Suppressor macrophage treated with lipopolysaccharide for 4 hours (primary cell): ENCODE measurements around the gene CYP2A7.
"Not testable (repeated sequence)": the region's sequence is repeated elsewhere in the genome, so short reads cannot be mapped to it uniquely, and the experiment has no call there.

Experiments used
- DNase-seq: peaks from one replicate; pipeline ENCODE4 v3.0.0-alpha.2; 2020

CYP2A7 gene

GRCh38 chr19:40838477-40838876 is 43.6 kb downstream of the CYP2A7 start:
- not testable (repeated sequence) for DNase-seq

- no peak for DNase-seq
Measured at GRCh38 chr19:40836754-40837429, 45.1 kb downstream of the CYP2A7 start.

GRCh38 chr19:40833728-40834533 is 48.1 kb downstream of the CYP2A7 start:
- DNase-seq, result not testable (repeated sequence)

- DNase-seq, result not testable (repeated sequence)
Measured at GRCh38 chr19:40832431-40832790, 49.6 kb downstream of the CYP2A7 start.

- peak; percentile 80 for DNase-seq
Measured at GRCh38 chr19:40831502-40832430, 50.3 kb downstream of the CYP2A7 start.

- DNase-seq, result not testable (repeated sequence)
Measured at GRCh38 chr19:40830741-40831140, 51.3 kb downstream of the CYP2A7 start.

GRCh38 chr19:40829205-40829604 is 52.8 kb downstream of the CYP2A7 start:
- no peak for DNase-seq

GRCh38 chr19:40827386-40828247 is 54.4 kb downstream of the CYP2A7 start:
- DNase-seq, result no peak

GRCh38 chr19:40826699-40827385 is 55.2 kb downstream of the CYP2A7 start:
- not testable (repeated sequence) for DNase-seq

GRCh38 chr19:40826312-40826698 is 55.7 kb downstream of the CYP2A7 start:
- DNase-seq, result not testable (repeated sequence)

- DNase-seq, result not testable (repeated sequence)
Measured at GRCh38 chr19:40825460-40826095, 56.5 kb downstream of the CYP2A7 start.
